ENCODE measurements around the gene ITIH6. TPM values are rescaled to one million over a fixed set of nuclear protein-coding genes. Genes with fewer than 3 reads are reported as not detected.

The ITIH6 gene
- total RNA-seq, 1 experiment from 2014 or later: 0.29 TPM

- Mint-ChIP-seq H3K27me3 (ENCODE audit: insufficient read depth, unreplicated experiment) (no peaks in the 10 kb centered on the region), H3K4me3 (ENCODE audit: unreplicated experiment) (no peak overlapping the region), H3K9me3 (ENCODE audit: unreplicated experiment) (no peaks in the 10 kb centered on the region), H3K27ac (ENCODE audit: unreplicated experiment) (no peak overlapping the region), H3K4me1 (ENCODE audit: low read depth, unreplicated experiment) (no peaks in the 10 kb centered on the region), H3K36me3 (ENCODE audit: insufficient read depth, unreplicated experiment) (no peaks in the 10 kb centered on the region)
- no peaks in the 10 kb centered on the region for H3K36me3 ChIP-seq (ENCODE audit: control insufficient read depth, insufficient read depth, low read length)
- DNase-seq: no peak
- no peaks in the 10 kb centered on the region for H3K9me3 ChIP-seq
- CTCF ChIA-PET: no interaction called here
- no TSS peak for BruUV-seq (replicated peaks)
- H3K4me1 ChIP-seq: no peaks in the 10 kb centered on the region
- no peaks in the 10 kb centered on the region for H3K27me3 ChIP-seq (replicated peaks; ENCODE audit: control insufficient read depth, insufficient read depth, low read length)
- TF ChIP-seq CTCF (IDR thresholded peaks at IDR 0.05; ENCODE audit: insufficient read depth in 1 of 2, low read depth in 1 of 2, low read length in 1 of 2, severe bottlenecking in 1 of 2, unreplicated experiment in 1 of 2): no peak
- H3K4me3 ChIP-seq (ENCODE audit: low read depth, low read length): no peak overlapping the region
- POLR2A ChIA-PET: no interaction called here
- intact Hi-C loops (cut with micrococcal nuclease; ENCODE audit: unreplicated experiment): no loop called here
Measured at GRCh38 chrX:54721424-54721823, 76.6 kb downstream of the ITIH6 start.

- peaks cover 13% of the 10 kb centered on the region for H3K4me1 Mint-ChIP-seq (ENCODE audit: low read depth, unreplicated experiment)
- no peaks in the 10 kb centered on the region for H3K9me3 ChIP-seq
- no peak overlapping the region for H3K4me3 Mint-ChIP-seq (ENCODE audit: unreplicated experiment)
- H3K27me3 ChIP-seq (replicated peaks; ENCODE audit: control insufficient read depth, insufficient read depth, low read length): no peaks in the 10 kb centered on the region
- BruUV-seq (replicated peaks): no TSS peak
- intact Hi-C loops (cut with micrococcal nuclease; ENCODE audit: unreplicated experiment): no loop called here
- DNase-seq: peak; percentile 11 to 44
- peaks cover 5% of the 10 kb centered on the region; the same call in 1 of the 2 replicates for H3K4me1 ChIP-seq
- POLR2A ChIA-PET: no interaction called here
- CTCF ChIA-PET: no interaction called here
- peak overlapping the region; percentile 84 for H3K27ac Mint-ChIP-seq (ENCODE audit: unreplicated experiment)
- peaks cover 5% of the 10 kb centered on the region for H3K27me3 Mint-ChIP-seq (ENCODE audit: insufficient read depth, unreplicated experiment)
- peaks cover 4% of the 10 kb centered on the region for H3K36me3 Mint-ChIP-seq (ENCODE audit: insufficient read depth, unreplicated experiment)
- no peak for TF ChIP-seq CTCF (IDR thresholded peaks at IDR 0.05; ENCODE audit: insufficient read depth in 1 of 2, low read depth in 1 of 2, low read length in 1 of 2, severe bottlenecking in 1 of 2, unreplicated experiment in 1 of 2)
- H3K36me3 ChIP-seq (ENCODE audit: control insufficient read depth, insufficient read depth, low read length): no peaks in the 10 kb centered on the region
- no peaks in the 10 kb centered on the region for H3K9me3 Mint-ChIP-seq (ENCODE audit: unreplicated experiment)
- no peak overlapping the region for H3K4me3 ChIP-seq (ENCODE audit: low read depth, low read length)
Measured at GRCh38 chrX:54715621-54716020, 82.4 kb downstream of the ITIH6 start.

GRCh38 chrX:54714424-54714823, 83.6 kb downstream of the ITIH6 start:
- Histone ChIP-seq H3K9me3 (no peaks in the 10 kb centered on the region), H3K27me3 (replicated peaks; ENCODE audit: control insufficient read depth, insufficient read depth, low read length) (no peaks in the 10 kb centered on the region), H3K4me3 (ENCODE audit: low read depth, low read length) (no peak overlapping the region), H3K4me1 (peaks cover 5% of the 10 kb centered on the region; the same call in 1 of the 2 replicates), H3K36me3 (ENCODE audit: control insufficient read depth, insufficient read depth, low read length) (no peaks in the 10 kb centered on the region)
- Mint-ChIP-seq H3K27me3 (ENCODE audit: insufficient read depth, unreplicated experiment) (peaks cover 5% of the 10 kb centered on the region), H3K9me3 (ENCODE audit: unreplicated experiment) (no peaks in the 10 kb centered on the region), H3K36me3 (ENCODE audit: insufficient read depth, unreplicated experiment) (peaks cover 4% of the 10 kb centered on the region), H3K4me1 (ENCODE audit: low read depth, unreplicated experiment) (peaks cover 13% of the 10 kb centered on the region), H3K4me3 (ENCODE audit: unreplicated experiment) (no peak overlapping the region), H3K27ac (ENCODE audit: unreplicated experiment) (no peak overlapping the region)
- POLR2A ChIA-PET: no interaction called here
- CTCF ChIA-PET: no interaction called here
- TF ChIP-seq CTCF (IDR thresholded peaks at IDR 0.05; ENCODE audit: insufficient read depth in 1 of 2, low read depth in 1 of 2, low read length in 1 of 2, severe bottlenecking in 1 of 2, unreplicated experiment in 1 of 2): no peak
- DNase-seq: no peak
- intact Hi-C loops (cut with micrococcal nuclease; ENCODE audit: unreplicated experiment): no loop called here
- no TSS peak for BruUV-seq (replicated peaks)
